Measurements from ENCODE around the gene RFC4.
"Not testable (repeated sequence)": the region's sequence is repeated elsewhere in the genome, so short reads cannot be mapped to it uniquely, and the experiment has no call there.

RFC4 gene

DNA sequence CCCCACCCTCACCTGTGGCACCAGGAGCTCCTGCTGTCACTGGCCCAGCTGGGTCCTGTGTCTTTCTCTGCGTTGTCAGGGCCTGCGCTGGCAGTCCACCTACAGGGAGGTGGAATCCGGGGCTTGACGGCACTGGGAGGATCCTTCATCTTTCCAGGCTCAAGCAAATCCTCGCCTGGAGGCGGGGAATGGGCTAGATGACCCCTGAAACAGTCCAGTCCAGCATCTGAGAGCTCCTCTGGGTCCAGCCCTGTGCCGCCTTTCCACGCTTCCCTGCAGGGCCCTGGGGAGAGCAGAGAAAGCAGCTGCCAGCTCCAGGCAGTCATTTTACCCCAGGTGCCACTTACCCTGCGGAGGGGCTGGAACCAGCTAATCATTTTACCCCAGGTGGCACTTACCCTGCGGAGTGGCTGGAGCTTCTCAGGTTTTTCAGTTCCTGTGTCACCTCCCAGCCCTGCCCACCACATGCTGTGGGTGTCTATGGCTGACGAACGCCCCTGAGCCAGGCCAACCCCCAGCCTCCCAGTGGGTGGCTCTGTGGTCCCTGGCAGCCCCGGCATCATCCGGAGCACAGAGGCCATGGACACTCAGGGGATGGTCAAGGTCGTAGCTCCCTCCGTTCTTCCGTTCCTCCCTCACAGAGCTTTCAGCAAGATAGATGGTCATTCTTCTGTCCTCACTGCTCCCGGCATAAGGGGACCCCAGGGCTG is 18.3 kb upstream of the RFC4 start:
- DNase-seq, result no peak

DNA sequence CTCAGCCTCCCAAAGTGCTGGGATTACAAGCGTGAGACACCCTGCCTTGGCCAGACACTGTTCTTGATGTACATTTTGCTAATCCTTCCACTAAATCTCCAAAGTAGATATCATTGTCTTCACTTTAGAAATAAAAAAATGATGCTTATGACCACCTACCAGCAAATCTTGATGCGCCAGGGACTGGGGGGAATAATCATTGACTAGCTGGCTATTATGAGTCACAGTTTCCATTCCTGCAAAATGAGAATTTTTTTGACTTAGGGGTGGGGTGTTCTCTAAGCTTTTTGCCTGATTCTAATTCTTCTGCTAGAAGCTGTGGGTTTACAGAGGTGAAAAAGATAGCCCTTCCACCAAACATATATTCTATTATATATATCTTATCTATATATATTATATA is 17.1 kb upstream of the RFC4 start:
- no peak for DNase-seq

DNA sequence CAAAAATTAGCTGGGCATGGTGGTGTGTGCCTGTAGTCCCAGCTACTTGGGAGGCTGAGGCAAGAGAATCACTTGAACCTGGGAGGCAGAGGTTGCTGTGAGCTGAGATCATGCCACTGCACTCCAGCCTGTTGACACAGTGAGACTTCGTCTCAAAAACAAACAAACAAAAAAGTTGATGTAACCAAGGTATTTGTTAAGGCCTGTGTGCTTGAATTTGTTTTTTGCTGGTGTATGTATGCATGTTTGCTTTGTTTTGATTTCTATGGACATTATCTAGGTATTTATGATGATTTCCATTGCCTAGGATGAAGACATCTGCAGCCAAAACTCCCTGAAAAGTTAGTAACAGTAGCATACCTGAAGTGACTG is 16.1 kb upstream of the RFC4 start:
- not testable (repeated sequence) for DNase-seq

DNA sequence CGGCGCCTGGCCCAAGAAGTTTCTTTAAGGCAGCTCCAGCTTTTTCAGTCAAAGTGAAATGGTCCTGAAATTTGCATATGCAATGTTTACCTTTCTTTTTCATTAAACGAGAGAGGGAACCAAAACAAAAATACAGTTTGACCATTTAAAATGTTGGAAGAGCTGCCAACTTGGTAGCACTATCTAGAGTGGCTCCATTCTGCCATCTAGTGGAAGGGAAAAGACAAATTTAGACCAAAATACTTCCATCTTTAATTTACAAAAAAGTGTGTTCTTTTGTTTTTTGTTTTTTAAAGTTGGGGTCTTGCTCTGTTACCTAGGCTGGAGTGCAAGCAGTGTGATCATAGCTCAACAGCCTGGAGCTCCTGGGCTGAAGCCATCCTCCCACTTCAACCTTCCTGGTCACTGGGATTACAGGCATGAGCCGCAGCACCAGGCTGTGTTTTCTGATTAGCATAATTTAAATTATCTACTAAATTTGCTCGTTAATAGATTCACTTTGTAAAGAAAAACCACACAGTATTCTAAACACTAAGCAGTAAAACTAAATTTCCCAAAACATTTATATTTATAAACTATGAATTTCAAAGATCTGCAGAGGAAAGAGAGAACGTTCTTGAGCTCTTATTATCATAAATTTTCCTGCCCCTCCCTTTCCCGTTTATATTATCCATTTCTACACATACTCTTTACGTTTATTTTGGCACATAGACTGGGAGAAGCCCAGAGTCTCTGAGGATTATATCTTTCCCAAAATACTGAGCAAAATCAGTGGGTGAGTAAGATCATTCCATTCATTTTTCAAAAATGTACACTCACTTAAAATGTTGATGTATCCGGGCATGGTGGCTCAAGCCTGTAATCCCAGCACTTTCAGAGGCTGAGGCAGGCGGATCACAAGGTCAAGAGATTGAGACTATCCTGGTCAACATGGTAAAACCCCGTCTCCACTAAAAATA is 15.4 kb upstream of the RFC4 start:
- no peak for DNase-seq

DNA sequence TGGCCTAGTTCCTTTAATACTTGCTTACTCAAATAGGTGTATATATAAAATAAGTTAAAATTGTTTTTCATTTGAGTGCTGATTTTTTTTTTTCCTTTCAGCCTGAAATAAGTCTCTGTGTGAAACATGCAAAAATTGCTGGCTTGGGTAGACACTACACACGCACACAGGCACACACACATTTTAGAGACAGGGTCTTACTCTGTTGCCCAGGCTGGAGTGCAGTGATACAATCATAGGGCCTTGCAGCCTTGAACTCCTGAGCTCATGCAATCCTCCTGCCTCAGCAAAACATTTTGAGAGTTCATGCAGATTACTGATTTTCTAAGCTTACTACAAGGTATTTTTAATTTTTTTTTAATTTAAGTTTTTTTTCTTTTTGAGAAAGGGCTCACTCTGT is 12.7 kb upstream of the RFC4 start:
- no peak for DNase-seq

DNA sequence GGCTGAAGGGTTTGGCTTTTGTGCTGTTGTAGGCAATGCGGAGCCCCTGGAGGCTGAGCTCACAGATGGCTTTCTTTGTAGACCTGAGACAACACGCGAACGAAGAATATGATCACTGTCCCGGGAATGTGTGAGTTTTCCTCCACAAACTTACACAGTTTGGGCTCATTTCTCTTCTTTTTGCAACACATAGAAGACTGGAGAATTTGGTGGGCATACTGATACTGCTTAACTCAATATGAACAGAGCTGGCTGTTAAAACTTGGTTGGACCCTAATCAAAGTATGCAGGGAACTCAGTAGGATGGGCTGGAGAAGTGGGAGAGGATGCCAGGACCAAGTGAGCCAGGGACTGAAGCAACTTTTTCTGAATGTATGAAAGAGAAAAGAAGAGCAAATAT is 12.2 kb upstream of the RFC4 start:
- no peak for DNase-seq

DNA sequence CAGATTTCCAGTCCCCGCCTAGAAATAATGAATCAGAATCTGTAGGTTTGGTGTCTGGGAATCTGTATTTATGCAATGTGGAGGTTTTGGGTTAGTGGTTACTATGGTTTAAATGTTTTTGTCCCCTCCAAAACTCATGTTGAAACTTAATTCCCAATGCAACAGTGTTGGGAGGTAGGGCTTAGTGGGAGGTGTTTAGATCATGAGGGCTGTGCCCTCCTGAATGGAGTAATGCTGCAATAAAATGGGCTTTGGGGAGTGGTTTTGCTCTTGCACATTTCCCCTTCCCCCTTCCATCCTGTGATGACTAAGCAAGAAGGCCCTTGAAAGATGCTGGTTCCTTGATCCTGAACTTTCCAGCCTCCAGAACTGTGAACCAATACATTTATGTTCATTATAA is 9.2 kb upstream of the RFC4 start:
- DNase-seq, result no peak

DNA sequence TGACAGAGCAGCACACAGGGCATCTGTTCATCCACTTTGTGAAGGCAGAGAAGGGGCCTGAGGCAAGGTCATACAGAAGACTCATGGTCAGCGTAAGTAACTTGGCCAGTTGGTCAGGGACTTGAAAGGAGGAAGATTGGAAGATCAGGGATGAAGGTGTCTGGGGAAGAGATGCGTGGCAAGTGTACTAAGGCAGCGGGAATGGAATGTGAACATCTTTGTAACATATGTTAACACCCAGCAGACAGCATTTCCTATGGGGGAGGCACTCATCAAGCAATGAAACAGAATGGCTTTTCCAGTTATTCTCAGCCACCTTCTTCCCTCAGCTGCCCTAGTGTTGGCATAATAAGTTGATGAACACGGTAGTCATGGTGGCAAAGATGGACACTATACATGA is 7.8 kb upstream of the RFC4 start:
- no peak for DNase-seq

DNA sequence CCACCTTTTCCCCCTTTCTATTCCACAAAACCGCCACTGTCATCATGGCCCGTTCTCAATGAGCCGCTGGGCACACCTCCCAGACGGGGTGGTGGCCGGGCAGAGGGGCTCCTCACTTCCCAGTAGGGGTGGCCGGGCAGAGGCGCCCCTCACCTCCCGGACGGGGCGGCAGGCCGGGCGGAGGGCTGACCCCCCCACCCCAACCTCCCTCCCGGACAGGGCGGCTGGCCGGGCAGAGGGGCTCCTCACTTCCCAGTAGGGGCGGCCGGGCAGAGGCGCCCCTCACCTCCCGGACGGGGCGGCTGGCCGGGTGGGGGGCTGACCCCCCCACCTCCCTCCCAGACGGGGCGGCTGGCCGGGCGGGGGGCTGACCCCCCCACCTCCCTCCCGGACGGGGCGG is 5.0 kb upstream of the RFC4 start:
- not testable (repeated sequence) for DNase-seq

DNA sequence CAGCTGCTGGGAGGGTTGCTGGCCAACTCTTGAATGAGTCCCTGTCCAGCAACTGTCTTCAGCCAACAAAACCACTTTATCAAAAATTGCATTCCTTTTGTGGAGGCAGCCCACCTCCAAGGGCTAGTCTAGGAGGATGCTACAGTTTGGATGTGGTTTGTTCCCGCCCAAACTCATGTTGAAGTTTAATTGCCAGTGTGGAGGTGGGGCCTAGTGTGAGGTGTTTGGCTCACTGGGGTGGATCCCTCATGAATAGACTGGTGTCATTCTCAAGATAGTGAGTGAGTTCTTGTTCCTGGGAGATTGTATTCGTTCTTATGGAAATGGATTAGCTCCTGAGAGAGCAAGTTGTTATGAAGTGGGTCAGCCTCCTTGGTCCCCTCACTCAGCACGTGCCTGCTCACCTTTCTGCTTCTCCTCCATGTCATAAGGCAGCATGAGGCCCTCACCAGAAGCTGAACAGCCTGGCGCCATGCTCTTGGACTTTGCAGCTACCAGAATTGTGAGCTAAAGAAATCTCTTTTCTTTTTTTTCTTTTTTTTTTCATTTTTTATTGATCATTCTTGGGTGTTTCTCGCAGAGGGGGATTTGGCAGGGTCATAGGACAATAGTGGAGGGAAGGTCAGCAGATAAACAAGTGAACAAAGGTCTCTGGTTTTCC is 4.2 kb upstream of the RFC4 start:
- DNase-seq, result no peak

DNA sequence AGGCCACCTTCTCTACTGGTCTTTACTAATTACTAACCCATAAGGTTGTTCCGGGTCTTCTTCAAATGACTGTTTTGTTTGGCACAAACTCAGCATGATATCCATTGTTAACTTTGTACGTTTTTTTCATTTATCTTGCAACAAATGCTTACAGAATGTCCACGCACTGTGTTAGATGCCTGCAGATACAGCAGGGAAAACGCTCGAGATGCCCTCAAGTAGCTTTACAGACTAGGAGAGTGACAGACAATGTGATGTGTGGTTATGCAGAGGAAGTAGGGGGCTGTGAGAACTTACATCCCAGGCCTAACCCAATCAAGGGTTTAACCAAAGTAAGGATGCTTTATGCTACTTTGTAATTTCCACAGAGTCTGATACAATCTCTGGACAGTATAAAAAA is 949 bp upstream of the RFC4 start:
- no peak for DNase-seq

DNA sequence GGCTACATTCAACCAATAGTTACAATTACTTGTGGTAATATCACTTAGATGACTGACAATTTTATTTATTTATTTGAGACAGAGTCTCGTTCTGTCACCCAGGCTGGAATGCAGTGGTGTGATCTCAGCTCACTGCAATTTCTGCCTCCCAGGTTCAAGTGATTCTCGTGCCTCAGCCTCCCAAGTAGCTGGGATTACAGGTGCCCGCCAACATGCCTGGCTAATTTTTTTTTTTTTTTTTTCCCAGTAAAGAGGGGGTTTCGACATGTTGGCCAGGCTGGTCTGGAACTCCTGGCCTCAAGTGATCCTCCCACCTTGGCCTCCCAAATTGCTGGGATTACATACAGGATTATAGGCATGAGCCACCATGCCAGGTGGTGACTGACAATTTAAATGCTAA is 2.8 kb downstream of the RFC4 start:
- DNase-seq, result not testable (repeated sequence)

DNA sequence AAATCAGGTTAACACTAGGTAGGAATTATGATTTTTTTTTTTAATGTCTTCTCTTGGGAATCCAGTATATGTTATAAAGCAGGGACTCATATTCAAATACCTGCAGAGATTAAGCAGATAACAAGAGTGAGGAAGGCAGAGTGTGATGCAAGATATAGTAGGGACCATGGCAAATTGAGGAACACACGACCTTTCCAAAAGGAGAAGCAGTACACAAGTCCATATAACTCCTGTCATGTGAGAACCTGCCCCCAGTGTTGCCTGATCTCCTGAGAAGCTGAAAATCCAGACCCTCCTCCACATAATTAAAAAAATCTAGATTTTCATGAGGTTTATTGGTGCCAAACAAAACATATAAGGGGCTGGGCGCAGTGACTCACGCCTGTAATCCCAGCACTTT is 3.6 kb downstream of the RFC4 start:
- DNase-seq, result no peak

DNA sequence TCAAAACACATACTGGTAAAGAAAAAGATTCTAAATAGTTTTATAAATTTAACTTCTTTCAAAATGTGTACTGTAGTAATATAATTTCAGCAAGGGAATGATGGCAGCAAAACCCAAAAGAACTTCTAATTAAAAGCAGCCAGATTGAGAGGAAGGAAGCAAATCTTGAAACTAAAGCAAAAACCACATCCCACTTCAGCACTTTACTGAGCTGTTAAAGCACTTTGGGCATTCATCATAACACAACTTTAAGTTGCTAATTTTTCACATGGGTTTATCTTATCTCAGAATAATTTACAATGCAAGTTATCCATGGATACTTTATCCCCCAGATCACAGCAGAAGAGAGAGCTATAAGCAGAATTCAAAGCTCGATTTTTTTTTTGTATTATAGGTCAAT is 6.0 kb downstream of the RFC4 start:
- DNase-seq, result no peak

DNA sequence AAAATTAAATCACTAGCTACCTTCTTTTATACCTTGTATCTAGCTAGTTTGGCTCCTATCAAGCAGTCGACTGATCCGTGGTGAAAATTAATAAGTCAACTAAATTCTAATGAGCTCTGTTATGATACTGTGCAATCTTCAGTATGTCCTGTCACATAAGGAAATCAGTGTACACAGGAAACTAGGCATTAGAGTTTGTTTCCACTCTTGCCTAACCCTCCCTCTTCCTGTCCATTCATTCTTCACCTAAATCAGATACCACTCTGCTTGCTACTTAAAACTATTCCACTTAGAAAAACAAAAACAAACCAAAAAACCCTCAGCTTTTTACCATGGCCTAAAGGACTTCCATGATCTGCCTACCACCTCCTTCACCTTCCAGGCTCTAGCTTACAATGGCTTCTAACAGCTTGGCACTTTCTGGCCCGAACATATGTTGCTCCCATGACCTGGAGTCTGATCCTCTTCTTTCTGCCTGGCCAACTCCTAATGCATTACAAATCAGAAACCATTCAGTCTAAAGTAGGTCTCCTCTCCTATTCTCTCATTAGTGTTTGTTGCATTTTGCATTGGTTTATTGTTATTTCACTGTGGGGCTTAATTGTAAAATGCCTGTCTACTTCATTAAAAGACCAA is 7.9 kb downstream of the RFC4 start:
- DNase-seq, result no peak

DNA sequence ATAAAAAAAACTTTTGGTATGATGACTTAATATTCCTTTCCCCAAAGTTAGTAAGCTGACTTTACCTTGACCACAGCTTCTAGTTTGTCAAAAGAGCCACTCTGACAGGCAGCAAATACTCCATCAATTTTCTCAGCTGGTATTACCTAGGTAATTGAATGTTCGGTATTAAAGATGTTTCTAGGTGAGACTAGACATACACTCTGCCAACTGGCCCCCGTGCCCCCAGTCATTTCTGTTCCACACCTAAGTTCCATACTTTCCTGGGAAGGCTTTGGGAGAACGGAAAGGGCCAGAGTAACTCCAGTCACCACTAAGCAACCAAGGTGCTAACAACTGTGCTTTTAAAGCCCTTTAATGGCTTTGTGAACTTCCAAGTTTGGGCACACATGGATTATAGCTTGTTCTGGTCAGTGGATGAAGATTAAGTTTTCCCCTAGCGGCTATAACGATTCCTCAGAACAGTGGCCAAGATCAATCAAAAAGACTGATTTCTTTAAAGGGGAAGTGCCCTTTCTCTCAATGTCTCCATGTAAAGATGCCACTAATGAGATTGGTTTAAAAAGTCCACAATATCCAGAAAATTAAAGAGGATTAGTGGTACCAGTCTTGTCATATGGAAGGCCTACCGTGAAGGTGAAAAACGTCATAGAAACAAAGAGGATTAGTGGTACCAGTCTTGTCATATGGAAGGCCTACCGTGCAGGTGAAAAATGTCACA is 15.9 kb downstream of the RFC4 start:
- no peak for DNase-seq

DNA sequence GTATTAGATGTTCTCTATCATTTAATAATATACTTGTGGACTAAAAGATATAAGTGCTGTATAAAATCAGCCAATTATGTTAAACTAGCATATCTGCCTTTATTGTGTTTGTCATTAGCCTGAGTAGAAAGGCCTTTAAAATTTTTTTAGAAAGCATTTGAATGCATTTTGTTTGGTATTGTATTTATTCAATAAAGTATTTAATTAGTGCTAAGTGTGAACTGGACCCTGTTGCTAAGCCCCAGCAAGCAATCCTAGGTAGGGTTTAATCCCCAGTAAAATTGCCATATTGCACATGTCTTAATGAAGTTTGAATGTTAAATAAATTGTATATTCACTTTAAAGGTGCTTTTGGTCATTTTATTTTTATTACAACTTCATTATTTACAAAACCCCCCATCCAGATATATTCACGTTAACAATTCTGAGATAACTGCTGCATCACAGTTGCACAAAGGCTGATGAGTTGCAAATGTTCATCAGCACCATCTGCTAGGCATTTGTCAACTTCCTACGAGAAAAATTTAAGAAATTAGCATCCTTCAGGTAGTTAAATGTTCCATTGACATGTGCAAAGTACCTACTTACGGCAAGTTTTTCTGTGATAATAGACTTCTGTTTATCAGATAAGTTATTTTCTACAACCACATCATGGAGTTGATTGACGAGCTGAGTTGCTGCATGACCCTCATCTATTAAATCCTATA is 16.6 kb downstream of the RFC4 start:
- DNase-seq, result no peak

DNA sequence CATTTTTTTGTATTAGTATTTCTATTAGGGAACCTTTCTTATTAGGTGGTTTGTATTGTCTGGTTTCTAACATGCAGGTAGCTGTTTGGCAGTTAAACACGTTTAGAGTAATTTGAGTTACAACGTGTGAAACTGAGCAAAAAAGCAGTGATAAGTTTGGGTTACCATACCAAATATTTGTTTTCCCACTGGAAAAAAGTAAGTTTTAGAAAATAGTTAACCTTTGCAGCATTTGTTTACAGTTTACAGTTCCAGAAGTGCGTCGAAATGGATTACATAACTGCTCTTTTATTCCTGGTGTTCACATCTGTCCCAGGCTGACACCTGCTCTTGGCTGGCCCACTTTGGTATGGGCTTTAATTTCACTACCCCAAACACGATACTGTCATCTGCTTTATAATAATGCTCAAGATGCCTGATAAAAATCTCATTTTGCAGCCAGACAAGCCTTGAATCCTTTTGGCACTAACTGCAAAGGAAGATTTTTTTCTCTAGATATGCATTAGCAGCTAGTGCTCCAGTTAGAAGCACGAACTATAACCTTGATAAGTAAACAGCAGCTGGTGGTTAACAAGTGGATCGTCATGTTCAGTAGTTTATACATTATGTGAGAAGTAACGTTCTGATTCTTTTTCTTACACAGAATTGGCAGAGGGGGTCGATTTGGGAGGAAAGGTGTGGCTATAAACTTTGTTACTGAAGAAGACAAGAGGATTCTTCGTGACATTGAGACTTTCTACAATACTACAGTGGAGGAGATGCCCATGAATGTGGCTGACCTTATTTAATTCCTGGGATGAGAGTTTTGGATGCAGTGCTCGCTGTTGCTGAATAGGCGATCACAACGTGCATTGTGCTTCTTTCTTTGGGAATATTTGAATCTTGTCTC is 17.6 kb downstream of the RFC4 start:
- DNase-seq, result no peak

DNA sequence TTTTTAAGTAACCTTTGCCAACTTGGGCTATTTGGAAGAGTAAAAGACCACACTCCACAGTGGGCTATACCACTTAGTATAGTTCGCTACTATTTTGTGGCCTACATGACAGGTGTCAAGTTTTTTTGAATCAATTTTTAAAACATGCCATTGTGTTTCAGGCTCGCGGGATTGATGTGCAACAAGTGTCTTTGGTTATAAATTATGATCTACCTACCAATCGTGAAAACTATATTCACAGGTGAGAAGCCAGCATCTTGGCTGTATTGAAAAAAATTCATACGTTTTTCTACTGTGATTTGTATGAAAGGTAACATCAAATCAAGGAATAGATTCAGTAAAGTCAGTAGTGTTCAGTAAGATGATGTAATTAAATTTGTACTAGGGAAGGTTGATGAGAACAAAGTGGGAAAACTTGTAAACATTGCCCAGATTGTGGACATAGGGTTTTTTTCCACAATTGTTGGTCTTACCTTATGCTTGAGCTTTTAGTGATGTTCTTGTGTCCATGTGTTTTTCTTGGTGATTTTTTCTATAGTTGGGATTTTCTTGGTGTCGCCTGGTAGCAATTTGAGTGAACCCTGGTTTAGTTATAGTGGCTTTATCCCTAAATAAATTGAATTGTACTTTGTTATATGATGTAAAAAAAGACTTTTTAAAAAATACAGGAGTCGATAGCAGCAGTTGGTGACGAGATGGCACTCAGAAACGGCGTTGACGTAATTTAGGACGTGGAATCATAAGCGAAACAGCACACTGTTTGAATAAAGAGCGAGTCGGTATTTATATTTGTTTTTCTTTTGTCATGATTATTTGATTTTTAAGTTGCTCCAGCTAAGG is 18.4 kb downstream of the RFC4 start:
- DNase-seq, result no peak

DNA sequence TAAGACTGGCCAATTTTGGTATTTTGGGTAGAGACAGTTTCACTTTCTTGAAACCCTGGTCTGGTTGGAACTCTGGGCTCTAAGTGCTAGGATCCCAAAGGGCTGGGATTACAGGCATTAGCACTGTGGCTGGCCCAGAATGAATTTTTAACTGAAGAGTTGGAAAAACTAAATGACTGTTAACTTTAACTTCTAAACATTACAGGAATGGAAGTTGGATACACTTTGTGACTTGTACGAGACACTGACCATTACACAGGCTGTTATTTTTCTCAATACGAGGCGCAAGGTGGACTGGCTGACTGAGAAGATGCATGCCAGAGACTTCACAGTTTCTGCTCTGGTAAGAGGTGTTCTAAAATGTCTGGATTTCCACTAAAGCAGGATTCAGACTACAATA is 19.4 kb downstream of the RFC4 start:
- DNase-seq, result no peak
